Retina (tissue), 1 donor: ENCODE data around the gene FGR.

ENCODE experiments used
- DNase-seq: peaks from one replicate; pipeline ENCODE4 v3.0.0-alpha.2; 2016

FGR gene

DNA sequence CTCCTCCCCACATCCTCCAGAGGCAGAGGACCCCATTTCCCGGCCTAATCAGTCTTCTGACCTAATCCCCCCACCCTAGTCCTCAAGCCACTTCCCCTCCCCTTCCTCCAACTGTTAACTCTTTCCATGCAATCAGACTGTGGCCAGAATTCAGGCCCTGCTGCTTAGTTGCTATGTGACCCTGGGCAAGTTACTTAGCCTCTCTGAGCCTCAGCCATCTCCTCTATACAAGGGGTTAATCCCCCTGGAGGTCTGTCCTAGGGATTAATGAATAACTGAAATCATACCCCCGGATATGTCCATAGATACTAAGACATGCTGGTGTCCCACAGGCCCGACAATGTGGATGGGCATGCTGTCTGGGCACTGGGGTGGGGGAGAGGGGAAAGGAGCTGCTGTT lies 49.3 kb downstream of the FGR start:
- no peak for DNase-seq

DNA sequence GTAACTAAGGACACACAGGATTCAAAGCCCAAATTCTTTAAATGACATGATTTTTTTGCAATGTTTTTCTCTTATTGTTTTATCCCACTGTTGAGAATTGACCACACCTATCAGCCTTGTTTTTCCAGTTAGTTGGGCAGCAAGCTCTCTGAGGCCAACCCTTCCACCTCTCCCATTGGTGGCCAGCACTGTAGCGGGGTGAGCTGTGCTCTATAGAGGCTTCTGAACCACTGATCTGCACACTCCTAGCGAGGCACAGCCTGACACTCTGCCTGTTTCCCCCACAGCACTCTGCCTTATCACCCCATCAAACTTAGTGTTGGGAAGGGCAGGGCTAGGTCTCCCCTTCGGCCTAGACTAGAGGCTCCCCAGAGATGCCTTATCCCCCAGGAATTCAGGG lies 50.5 kb downstream of the FGR start:
- no peak for DNase-seq

DNA sequence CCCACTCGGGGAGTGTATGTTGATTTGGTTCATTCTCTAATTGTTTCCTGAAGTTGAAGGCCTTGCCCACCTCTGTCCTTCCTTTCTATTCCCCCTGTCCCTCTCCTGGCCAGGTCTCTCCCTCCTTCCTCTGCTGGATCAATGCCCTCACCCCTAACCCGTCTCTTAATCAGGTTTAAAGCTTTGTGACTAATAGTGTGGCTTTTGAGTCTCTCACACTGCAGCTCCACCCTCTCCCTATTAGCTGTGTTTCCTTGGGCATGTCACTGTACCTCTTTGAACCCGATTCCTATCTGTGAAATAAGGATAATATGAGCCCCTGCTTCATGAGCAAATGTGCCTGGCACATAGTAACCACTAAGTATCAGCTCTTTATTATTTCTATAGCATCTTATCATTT lies 51.5 kb downstream of the FGR start:
- DNase-seq, result no peak

DNA sequence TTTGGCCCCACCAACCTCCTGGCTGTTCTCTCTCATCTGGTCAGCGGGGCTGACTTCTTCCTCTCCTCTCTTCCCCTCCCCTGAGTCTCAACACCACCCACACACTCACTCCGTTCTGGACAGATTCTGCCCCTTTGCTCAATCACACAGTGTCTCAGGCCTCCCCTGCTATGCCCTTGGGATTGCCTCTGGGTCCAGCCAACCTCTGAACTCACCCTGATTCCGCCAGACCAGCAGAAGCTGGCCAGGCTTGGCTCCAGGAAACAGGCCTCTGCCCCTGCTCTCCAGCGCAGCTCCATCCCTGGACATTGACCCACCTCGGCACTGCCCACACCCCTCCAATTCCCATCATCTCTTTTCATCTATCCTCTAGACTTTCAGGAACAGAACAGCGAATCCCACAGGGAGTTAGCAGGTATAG lies 53.2 kb downstream of the FGR start:
- DNase-seq, result no peak

DNA sequence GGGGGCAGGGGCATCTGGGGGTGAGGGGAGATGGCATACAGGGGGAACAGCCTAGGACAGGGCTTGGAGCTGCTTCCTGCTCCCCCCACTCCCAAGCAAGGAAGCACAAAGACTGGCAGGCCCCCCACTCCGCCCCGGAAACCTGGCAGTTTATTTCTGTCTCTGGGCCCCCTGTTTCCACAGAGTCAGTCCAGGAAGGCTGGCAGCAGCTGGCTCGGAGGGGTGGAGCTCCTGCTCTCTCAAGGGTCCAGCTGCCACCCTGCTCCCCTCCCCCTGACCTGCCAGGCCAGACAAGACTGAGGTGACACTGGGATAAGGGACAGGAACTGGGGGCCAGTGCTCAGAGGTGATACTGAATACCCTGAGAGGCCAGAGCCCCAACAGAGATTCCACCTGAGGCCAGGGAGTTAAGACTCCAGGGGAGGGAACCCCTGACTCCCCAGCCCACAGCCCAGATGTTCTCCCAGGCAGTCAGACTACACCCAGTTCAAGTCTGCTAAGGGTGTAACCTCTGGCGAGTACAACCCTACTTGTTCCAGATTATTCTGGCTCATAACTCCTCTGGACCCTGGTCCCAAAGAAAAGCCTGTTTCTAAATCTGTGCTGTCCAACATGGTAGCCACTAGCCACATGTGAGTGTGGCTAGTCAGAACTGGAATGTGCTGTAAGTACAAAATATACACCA lies 57.3 kb downstream of the FGR start:
- peak; percentile 42 for DNase-seq

DNA sequence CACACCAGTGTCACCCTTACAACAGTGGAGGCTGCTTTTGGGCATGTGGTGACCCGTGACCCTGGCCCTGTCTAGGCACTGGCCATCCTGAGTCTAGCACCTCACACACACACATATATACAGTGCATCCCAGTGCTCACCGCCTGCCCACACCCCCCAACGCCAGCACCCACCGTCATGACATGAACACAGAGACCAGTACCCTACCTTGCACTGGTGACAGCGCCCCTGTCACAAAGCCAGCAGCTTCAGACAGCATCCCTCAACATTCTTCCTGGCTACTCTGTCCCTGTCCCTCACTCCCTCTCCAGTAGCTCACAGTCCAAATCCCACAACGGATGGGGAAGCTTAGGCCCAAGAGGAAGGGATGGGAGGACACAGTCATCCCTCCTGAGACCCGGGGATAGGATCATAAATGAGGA lies 58.2 kb downstream of the FGR start:
- DNase-seq, result peak; percentile 55

DNA sequence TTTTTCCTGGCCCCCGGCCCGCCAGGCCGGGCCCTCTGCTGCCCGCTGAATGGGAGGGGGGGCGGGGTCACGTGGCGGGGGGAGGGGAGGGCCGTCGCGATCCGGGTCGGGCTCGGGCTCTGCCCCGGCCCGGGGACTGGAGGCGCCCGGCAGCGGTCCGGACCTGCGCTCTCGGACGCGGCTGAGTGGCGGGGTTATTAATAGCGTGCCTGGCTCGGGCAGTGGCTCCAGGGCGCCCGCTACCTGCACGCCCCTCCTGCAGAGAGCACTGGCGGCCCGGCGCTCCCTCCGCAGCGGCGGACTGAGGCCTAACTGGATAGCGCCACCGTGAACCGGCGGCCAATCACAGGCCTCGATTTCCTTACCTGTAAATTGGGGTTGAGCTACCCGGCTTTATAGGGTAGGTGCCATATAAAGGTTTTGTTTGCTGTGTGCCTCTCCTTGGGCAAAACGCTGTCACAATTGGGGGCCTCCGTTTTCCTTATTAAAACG lies 59.1 kb downstream of the FGR start:
- DNase-seq, result peak; percentile 63

DNA sequence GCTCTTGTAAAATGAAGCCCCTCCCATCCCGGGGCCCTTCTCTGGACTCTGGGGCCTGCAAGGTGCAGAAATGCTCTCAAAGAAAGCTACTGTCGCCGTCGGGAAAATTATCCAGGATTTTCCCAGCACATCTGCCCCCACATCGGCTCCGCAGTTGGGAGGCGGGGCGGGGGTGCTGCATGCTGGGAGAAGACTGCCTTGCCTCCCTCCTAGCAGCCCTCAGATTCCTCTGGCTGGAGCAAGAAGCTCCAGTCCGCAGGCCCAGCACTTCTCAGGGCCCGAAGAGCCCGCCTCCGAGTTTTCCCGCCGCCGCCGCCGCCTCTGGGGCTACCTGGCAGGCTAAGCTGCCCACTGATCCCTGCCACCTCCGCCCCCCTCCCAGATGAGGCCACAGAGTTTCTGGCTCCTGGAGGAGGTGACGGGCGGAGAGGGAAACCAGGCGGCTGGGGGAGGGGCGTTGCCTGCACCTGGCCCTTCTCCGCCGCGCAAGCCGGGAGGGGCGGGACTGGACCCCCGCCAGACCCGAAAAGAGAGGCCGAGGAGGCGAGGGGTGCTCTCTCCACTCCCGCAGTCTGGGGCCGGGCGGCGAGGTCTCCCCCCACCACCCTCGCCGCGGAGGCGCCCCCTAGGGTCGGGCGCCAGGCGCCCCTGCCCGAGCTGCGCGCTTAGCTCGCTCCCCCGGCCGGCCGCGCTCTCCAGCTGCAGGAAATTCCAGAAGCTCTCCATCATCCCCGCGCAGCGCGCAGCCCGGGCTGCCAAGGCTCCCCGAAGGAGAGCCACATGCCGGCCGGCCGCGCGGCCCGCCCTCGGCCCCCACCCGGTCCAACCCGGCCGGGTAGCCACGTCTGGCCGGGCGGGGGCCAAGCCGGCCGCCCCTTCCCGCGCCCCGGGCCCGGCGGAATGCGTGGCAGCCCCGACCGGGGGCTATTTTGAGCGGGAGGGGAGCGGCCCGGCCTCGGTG lies 59.8 kb downstream of the FGR start:
- peak; percentile 69 for DNase-seq

DNA sequence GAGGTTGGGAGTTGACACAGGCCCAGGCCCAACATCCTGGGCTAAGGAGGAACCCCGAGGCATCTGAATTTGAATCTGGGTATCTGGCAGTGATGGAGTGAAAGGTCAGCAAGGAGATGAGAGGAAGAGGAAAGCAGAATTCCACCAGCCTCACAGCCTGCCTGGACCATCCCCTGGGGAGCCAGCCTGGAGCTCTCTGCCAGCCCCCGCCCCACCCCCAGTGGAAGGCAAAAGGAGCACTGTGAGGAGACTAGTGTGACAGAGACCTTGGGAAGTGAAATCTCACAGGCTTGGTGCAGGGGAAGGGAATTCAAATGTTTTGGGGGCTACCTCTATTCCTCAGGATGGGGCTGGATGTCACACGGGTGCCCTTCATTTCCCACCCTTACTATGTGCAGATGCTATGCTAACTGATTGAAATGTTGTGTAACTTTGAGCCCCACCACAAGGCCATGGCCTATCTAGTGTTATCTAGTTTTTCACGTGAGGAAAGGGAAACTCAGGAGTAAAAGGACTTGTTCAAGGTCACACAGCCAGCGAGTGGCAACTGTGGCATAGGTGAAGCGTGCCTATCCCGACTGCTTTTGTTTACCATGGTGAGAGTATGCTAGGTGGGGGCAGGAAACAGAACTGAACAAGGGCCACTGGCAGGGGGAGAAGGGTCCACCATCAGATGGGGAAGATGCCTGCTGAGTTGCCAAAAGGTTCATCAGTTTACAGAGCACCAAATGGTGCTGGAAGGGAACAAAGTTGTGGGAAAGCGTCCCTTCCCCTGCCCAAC lies 60.8 kb downstream of the FGR start:
- DNase-seq, result no peak

DNA sequence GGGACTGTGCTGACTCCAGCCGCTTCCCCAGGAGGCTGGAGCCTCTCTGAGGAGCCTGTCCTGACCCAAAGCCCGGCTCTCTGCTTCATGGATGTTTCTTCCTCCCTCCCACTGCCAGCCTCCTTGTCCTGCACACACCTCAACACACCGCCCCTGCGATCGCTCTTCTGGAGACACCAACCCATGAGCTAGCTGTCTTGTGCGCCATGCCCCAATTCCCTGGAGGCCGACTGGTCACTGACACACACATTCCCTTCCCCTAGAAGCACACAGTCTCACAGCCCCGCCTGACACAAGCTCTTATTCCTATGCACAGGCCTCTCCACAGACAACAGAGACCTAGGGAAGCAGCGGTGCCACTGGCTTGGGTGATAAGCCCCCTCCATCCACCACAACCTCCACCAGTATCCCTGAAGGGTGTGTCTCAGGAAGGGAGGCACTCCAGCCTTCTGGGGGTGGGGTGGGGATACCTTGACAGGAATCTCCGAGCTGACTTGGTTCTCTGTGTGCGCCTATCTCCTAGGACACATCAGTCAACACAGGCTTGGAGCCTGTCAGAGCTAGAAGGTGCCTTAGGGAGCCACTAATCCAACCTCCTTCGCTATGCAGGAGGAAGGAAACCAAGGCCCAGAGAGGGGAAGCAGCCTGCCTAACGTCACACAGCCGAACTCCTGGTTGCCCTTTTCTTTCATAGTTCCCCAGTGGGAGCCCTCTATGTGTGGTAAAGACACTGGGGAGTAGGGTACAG lies 62.1 kb downstream of the FGR start:
- DNase-seq, result peak; percentile 78

DNA sequence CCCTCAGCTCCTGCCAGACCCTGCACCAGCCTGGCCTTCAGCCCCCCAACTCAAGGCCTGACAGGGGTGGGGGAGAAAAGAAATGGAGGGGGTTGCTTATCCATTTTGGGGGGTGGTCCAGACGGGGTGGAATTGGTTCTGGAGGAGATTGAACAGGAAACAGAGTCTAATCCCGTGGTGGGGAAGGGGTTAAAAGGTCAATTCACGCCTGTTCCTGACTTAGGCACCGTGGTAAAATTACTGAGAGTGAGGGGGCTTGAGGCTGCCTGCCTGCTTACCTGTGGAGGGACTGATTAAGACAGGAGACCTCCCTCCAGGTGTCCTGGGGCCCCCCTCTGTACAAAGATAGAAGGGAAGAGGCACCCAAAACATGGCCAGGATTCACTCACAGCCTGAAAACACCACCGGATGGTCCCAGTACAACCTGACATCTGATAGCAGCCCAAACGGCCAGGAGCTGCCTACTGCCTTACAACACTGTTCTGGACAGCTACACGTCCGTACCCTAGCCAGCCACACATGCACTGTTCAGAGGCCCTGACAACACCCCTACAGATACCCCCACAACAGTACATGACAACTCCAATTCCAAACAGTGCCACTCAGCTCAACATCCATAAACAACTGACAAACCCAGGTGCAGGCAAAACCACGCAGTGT lies 62.8 kb downstream of the FGR start:
- peak; percentile 77 for DNase-seq

DNA sequence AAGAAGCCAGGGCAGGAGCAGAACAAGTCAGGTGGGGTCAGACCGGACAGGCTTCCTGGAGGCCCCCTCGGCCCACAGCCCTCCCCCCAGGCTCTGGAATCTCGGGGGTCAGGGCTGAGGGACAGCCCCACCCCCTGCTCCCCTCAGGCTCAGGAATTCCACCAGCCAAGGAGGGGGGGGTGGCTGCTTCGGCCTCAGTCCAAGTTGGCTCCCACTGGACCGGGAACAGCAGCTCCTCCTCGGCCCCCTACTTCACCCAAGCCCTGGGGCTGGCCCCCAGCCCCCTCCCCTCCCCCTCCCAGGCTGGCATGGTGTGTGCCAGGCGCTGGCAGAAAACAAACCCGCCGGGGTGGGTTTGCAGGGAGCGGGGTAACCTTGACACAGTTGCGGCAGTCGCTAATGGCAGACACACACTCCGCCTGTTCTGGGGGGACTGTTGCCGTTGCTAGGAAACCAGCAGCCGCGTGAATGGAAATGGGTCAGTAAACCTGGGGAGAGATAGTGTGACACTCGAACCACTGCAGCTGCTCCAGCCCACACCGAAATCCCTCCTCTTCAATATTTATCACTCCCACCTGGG lies 63.5 kb downstream of the FGR start:
- DNase-seq, result peak; percentile 56

DNA sequence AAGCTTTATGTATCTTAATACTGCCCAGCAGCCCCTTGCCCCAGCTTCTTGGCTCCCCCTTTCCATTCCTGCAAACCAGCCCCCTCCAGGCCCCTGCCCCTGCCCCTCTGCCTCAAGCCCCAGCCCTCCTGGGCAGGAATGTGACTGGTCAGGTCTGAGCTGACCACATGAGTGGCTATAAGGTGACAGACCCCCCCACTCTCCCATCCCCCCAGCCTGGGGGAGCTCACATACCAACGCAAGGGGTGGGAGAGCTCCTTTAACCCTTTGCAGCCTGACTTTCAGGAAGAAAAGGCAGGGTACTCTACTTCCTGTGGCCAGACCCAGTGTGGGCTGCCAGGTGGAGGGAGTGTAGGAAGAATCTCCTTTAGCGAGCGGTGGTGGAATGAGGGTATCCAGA lies 64.2 kb downstream of the FGR start:
- no peak for DNase-seq

DNA sequence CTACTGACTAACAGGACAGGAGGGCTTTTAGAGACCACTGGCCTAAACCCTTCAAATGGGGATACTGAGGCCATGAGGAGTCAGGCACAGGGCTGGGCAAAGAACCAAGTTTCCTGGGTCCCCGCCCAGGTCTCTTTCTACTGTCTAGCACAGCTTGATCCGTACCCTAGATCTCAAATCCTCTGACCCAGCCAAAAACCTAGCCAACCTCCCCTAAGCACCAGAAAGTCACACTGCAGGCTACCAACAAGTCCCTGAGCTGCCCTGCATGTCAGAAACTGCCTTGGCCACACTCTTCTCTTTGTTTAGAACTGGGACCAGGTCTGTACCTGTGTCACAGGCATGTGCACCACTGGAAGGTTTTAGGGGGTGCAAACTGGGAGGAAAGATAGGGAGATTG lies 64.6 kb downstream of the FGR start:
- no peak for DNase-seq

DNA sequence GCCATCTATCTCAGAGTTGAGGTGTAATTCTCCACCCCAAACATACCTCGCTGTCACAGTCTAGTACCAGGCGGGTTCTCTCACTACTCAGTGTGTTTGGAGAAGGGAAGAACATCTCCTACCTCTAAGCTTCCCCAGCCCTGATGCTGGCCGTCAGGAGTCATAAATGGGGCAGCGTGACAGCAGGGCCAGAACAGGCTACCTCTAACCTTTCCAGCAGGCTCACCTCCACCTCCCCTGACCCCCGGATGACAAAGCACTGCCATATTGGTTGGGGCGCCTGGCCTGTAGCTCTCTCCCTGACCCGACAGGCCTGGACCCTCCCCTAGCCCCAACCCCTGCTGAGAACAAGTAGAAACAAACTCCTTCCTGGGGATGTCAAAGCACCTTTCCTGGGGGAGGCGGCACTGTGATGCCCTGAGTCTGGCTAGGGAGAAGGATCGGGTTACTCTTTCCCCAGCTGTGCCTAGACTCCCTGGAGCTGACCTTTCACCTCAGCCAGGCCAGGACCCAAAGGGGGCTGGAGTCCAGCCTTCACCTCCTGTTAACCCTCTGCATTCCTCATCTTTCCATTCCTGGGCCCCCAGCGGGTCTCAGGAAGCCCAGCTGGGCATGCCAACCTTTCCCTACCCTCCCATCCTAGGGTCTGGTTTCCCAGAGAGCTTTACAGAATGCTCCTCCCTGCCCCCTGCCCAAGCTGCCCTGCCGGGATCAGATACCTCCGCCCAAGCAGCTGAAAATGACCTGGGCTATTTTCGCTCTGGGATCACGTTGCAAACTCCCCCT lies 65.3 kb downstream of the FGR start:
- DNase-seq, result no peak

DNA sequence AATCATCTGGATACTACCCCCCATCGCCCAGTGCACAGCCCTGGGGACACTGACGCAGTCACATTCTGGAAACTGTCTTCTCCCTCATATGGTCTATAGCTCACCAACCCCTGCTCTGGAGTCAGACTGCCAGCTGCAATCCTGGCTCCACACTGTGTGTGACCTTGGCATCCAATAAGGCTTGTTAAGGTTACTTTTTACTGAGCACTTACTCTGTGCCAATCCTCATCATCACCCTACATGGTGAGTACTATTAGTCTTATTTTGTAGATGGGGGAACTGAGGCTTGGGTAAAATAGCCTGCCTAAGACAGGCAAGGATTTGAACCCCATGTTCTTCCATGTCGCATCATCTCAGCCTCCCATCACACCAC lies 65.9 kb downstream of the FGR start:
- DNase-seq, result no peak

DNA sequence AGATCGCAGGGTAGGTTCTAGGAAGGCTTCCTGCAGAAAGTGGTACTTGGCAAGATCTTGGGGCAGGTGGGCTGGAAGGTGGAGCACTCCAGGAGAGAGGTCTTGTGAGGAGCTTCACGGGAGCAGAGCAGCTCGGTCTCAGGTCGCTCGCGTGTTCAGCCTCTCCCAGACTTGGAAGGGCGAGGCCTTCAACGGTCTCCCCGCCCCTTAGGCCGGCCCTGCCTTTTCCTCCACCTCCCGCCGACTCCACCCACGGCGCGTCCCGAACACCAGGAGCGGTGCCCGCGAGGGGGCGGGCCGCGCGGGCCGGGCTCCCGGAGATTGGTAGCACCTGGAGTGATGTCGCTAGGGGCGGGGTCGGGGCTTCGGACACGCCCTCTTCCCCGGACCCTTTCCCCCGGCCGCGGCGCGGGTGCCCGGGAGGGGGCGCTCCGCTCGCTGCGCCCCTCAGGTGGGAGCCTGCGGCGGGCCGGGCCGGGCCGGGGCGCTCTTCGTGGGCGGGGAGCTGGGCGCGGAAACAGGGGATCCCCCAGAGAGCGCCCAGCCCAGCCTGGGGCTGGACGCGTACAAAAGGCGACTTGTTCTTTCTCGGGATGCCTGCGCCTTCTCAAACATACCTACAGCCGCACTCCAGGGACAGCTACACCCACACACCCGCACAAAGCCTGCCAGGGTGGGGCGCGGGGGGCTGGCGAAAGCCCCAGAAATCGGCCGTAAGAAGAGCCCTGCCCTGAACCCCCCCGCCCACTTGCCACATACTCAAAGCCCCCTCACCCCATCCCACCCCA lies 66.5 kb downstream of the FGR start:
- peak; percentile 91 for DNase-seq

DNA sequence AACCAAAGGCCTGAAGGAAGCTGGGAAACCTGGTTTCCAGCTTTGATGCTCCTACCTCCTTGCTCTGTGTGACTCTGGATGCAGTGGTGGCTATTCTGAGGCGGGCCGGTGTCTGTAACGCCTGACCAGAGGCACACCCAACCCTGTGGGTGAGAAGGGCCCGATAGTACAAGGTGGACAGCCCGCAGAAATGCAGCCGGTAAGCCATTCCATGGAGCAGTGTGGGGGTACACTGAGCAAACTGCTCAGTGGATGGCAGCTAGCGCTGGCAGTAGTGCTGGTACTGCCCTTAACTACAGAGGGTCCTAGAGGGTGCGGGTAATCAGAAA lies 67.0 kb downstream of the FGR start:
- peak; percentile 40 for DNase-seq

DNA sequence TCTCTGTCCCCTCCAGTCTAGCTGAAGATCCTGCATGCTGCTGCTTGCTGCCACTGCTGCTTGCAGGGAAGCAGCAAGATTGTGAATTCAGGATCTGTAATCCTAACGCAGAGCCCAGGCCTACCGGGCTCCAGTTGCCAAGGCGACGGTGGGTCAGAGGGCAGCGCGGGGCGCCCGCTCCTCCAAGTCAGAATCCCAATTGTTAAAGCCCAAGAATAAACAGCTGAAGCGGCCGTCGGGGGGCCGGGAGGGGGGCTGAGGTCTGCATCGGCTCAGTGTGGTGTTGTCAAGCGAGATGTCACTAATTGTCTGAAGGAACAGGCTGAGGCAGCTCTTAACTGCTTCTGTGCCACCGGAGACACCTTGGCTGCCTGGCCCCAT lies 67.8 kb downstream of the FGR start:
- peak; percentile 93 for DNase-seq
